Tibial artery (tissue), 4 donors: ENCODE measurements around the gene C20orf202.

ENCODE experiments used
- DNase-seq, 2 donors: peaks; one replicate each; pipeline ENCODE4 v3.0.0-alpha.2; 2019
- H3K27ac ChIP-seq, 2 donors: fragments of 200-600 bp; sonication (generic) in 1 of 2; 1 replicate in 1 of 2; 2 replicates in 1 of 2; pipeline ENCODE4 v1.5.1; 2018 to 2019; ENCODE audit warnings: mild to moderate bottlenecking in 1 of 2
- H3K27me3 ChIP-seq, 2 donors: fragments of 200-600 bp; sonication (generic) in 1 of 2; one replicate each; pipeline versions ENCODE4 v1.5.1 to v1.6.0; 2016 to 2019
- H3K36me3 ChIP-seq, 3 donors: fragments of 200-600 bp; sonication (generic) in 2 of 3; one replicate each; pipeline ENCODE4 v1.5.1; 2016 to 2019; ENCODE audit warnings: mild to moderate bottlenecking in 2 of 3
- H3K4me1 ChIP-seq, 4 donors: fragments of 200-600 bp; sonication (generic) in 2 of 4; 1 replicate in 3 of 4; 2 replicates in 1 of 4; pipeline ENCODE4 v1.5.1; 2016 to 2019
- H3K4me3 ChIP-seq, 2 donors: fragments of 200-600 bp; sonication (generic) in 1 of 2; 1 replicate in 1 of 2; 2 replicates in 1 of 2; pipeline ENCODE4 v1.5.1; 2018 to 2019; ENCODE audit warnings: mild to moderate bottlenecking in 2 of 2
- H3K9me3 ChIP-seq, 3 donors: fragments of 200-600 bp; sonication (generic) in 1 of 3; one replicate each; pipeline ENCODE4 v1.5.1; 2016 to 2019
- intact Hi-C: fragments of 100-400 bp; cut with DNase I; formaldehyde crosslinking; loops from one replicate; pipeline ENCODE4 v1.15.0; 2023; ENCODE audit warnings: low total_unique reads
- TF ChIP-seq, protein P1 (sequence below), 2 experiments: fragments of 200-600 bp in 1 of 2; fragments of 450-650 bp in 1 of 2; IDR thresholded peaks; one replicate each; pipeline ENCODE4 v1.5.1; 2017 to 2019; ENCODE audit warnings: antibody characterized with exemption in 2 of 2, mild to moderate bottlenecking in 1 of 2, moderate library complexity in 1 of 2

The C20orf202 gene

DNA sequence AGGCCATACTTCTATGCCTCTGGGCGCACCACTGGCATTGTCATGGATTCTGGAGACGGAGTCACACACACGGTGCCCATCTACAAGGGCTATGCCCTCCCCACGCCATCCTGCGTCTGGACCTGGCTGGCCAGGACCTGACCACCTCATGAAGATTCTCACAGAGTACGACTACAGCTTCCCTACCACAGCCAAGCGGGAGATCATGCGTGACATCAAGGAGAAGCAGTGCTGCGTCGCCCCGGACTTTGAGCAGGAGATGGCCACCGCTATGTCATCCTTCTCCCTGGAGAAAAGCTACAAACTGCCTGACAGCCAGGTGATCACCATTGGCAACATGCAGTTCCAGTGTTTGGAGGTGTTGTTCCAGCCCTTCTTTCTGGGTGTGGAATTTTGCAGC lies 42.3 kb upstream of the C20orf202 start:
- peaks cover 67 to 72% (median 68%) of the 10 kb centered on the region in 3 donors for H3K36me3 ChIP-seq
- H3K4me3 ChIP-seq: no peak overlapping the region

DNA sequence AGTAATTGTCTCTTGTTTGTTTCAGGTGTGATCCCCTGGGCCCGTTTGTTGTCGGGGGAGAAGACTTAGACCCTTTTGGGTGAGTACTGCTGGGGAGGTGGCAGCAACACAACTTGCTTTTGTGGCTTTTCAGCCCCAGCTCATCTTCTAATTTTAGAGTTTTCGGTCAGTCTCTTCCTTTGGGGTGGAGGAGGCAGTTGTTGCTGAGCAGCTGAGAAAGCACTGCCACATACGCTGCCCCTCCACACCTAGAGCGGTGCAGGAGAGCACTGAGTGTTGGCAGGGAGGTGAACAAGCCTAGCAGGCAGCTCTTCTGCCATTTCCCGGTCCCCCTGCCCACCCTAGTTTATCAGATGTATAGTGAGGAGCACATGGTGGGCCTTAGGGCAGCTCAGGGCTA lies 40.1 kb upstream of the C20orf202 start:
- intact Hi-C loops: no loop called here
- peaks cover 79 to 93% (median 87%) of the 10 kb centered on the region in 3 donors for H3K36me3 ChIP-seq
- H3K27ac ChIP-seq: no peak overlapping the region
- H3K27me3 ChIP-seq: no peaks in the 10 kb centered on the region
- no peaks in the 10 kb centered on the region for H3K9me3 ChIP-seq
- no peak for DNase-seq
- TF ChIP-seq, protein P1, sequence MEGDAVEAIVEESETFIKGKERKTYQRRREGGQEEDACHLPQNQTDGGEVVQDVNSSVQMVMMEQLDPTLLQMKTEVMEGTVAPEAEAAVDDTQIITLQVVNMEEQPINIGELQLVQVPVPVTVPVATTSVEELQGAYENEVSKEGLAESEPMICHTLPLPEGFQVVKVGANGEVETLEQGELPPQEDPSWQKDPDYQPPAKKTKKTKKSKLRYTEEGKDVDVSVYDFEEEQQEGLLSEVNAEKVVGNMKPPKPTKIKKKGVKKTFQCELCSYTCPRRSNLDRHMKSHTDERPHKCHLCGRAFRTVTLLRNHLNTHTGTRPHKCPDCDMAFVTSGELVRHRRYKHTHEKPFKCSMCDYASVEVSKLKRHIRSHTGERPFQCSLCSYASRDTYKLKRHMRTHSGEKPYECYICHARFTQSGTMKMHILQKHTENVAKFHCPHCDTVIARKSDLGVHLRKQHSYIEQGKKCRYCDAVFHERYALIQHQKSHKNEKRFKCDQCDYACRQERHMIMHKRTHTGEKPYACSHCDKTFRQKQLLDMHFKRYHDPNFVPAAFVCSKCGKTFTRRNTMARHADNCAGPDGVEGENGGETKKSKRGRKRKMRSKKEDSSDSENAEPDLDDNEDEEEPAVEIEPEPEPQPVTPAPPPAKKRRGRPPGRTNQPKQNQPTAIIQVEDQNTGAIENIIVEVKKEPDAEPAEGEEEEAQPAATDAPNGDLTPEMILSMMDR (IDR thresholded peaks at IDR 0.05): no peak
- H3K4me1 ChIP-seq: no peaks in the 10 kb centered on the region
- H3K4me3 ChIP-seq: no peak overlapping the region

More for the DNA sequence above, 42.3 kb upstream of the C20orf202 start:
- DNase-seq: no peak
- Histone ChIP-seq H3K27me3 (no peaks in the 10 kb centered on the region), H3K4me1 (no peaks in the 10 kb centered on the region), H3K27ac (no peak overlapping the region), H3K9me3 (no peaks in the 10 kb centered on the region)
- TF ChIP-seq, protein P1 (IDR thresholded peaks at IDR 0.05): no peak
- intact Hi-C loops: no loop called here

DNA sequence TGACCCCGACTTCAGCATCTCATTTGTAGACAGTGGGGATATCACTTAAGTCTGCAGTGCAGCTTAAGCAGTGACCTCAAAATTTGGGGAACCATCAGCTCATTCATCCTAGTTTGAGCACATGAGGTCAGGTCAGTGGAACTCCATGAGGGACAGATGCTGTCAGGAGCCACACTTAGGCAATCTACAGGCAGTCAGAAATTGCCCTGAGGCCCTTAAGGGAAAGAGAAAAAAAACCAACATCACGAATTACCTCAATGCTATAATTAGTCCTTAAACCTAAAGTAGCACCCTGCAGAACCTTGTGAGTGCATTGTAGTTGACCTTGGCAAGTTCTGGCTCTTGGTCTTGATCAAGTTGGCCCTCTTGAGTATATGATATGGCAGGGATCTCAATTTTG lies 39.6 kb upstream of the C20orf202 start:
- H3K27me3 ChIP-seq: no peaks in the 10 kb centered on the region
- no peaks in the 10 kb centered on the region for H3K4me1 ChIP-seq
- no peak for DNase-seq

DNA sequence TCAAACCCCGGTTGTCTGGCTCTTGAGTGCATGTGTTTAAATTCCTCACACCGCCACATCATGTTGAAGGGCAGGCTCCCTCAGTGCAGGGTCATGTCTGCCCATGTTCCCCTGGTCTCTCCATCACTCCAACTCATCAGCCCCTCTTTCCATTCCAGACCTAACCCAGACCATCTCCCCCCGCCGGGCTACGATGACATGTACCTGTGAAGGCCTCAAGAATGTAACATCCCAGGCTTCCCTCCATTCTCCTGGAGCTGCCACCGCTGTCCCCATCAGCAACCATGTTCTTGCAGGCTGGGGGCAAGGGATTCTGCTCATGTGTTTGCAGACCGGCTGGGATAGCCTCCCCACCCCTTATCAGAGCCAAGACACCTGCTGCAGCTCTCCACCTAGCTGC lies 38.4 kb upstream of the C20orf202 start:
- no peak for DNase-seq
- Histone ChIP-seq H3K36me3 (peaks cover 86 to 98% (median 98%) of the 10 kb centered on the region in 3 donors), H3K4me3 (no peak overlapping the region), H3K9me3 (no peaks in the 10 kb centered on the region), H3K4me1 (no peaks in the 10 kb centered on the region), H3K27me3 (no peaks in the 10 kb centered on the region), H3K27ac (no peak overlapping the region)
- TF ChIP-seq, protein P1 (IDR thresholded peaks at IDR 0.05): no peak
- intact Hi-C loops: no loop called here

More for the DNA sequence above, 39.6 kb upstream of the C20orf202 start:
- no peak overlapping the region for H3K27ac ChIP-seq
- intact Hi-C loops: no loop called here
- H3K9me3 ChIP-seq: no peaks in the 10 kb centered on the region
- TF ChIP-seq, protein P1 (IDR thresholded peaks at IDR 0.05): no peak
- H3K4me3 ChIP-seq: no peak overlapping the region
- peaks cover 85 to 95% (median 92%) of the 10 kb centered on the region in 3 donors for H3K36me3 ChIP-seq

DNA sequence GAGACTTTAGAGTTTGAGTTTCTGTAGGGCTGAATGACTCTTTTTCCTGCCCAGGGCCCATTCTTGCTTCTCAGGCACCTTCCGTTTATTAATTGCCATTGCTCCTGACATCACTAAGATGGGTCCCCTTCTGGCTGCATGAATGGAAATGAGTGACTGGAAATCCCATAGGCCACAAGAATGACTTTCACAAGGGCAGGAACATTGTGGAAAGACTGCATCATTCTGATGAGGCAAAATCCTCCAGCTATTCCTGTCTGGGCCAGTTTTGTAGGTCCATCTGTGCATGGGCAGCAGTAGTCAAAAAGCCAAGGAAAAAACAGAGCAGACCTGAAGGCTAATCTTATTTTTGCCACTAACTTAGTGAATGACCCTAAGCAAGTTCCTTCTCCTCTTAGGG lies 37.7 kb upstream of the C20orf202 start:
- Histone ChIP-seq H3K4me1 (no peaks in the 10 kb centered on the region), H3K27me3 (no peaks in the 10 kb centered on the region), H3K4me3 (no peak overlapping the region), H3K9me3 (no peaks in the 10 kb centered on the region), H3K36me3 (peaks cover 81 to 98% (median 98%) of the 10 kb centered on the region in 3 donors), H3K27ac (no peak overlapping the region)
- no peak for DNase-seq
- TF ChIP-seq, protein P1 (IDR thresholded peaks at IDR 0.05): no peak
- intact Hi-C loops: no loop called here

DNA sequence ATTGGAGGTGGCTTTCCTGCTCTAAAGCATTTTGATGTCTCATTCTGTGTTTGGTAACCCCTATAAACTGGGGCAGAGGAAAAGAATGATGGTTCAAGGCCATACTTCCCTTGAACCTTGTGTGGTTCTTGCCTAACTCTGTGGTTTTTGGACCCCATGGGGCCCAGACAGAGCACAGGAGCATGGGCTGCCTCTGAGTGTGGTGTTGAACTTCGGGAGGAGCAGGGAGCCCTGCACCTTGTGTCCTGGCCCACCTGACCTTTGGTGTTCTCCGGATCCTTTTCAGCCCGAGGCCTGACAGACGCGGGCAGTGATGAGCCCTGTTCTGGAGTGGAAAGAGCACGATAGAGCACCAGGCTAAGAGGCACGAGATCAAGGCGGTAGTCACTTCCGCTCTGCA lies 37.3 kb upstream of the C20orf202 start:
- Histone ChIP-seq H3K9me3 (no peaks in the 10 kb centered on the region), H3K4me3 (no peak overlapping the region), H3K36me3 (peaks cover 81 to 98% (median 98%) of the 10 kb centered on the region in 3 donors), H3K4me1 (no peaks in the 10 kb centered on the region), H3K27ac (no peak overlapping the region), H3K27me3 (no peaks in the 10 kb centered on the region)
- intact Hi-C loops: no loop called here
- no peak for DNase-seq
- TF ChIP-seq, protein P1 (IDR thresholded peaks at IDR 0.05): no peak
